HG03520 (cell line): ENCODE measurements around the gene GRM3.

Source experiments
- ATAC-seq: cut with Tn5 transposase; IDR thresholded peaks from one replicate; pipeline ENCODE4 v1.9.1; 2021; ENCODE audit warnings: mild to moderate bottlenecking, moderate library complexity; ENCODE audit not compliant: unreplicated experiment

The GRM3 gene

DNA sequence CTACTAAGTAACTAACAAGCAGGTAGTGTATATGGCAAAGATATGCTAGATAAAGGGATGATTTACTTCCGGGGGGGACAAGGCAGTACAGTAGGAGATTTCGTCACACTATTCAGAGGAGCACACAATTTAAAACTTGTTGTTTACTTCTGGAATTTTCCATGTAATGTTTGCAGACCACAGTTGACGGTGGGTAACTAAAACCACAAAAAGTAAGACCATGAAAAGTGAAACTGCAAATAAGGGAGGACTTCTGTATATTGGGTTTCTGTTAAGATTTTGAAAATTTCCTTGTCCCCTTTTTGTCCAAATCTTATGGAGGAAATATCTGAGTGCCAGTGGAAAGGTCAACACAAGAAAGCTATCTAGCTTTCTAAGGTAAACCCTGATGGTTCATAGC is 245.8 kb downstream of the GRM3 start:
- ATAC-seq, result no peak

GRCh38 chr7:86898171-86898570 is 254.5 kb downstream of the GRM3 start:
- ATAC-seq, result no peak

GRCh38 chr7:86900886-86901285 is 257.2 kb downstream of the GRM3 start:
- no peak for ATAC-seq

GRCh38 chr7:86904949-86905834 is 261.5 kb downstream of the GRM3 start:
- peak; percentile 60 for ATAC-seq

DNA sequence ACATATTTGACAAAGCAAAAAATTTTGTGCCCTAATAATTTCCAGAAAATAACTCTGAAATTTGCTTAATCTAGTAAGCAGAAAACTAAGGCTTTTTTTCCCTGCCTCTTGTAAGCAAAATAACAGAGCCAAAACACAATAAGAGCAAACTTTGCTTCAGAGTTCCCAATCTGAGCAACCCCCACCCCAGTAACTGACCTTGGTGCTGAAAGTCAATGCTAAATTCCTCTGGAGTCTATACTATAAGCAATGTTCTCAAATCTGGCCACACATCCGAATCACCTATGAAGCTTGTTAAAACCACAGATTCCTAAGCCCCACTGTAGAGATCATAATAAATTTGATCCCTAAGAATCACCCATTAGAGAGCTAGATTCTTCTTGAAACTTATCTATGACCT is 265.2 kb downstream of the GRM3 start:
- ATAC-seq, result no peak

DNA sequence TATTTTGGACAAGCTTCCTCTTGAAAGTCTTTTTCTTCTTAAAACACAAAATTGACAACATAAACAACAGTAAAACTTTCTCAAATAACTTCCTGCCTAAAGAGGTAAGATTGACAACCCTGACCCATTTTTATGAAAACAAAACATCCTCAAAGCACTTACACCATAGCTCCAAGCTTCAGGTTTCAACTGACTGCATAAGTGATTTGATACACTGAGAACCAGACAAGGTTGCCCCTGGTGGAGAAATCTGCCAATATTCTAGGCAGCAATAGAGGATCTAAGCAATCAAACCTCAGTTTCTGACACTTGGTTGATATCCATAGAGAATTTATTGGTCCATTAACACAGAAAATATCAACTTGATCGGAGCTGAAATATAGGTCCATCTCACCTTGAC is 267.9 kb downstream of the GRM3 start:
- ATAC-seq, result no peak

DNA sequence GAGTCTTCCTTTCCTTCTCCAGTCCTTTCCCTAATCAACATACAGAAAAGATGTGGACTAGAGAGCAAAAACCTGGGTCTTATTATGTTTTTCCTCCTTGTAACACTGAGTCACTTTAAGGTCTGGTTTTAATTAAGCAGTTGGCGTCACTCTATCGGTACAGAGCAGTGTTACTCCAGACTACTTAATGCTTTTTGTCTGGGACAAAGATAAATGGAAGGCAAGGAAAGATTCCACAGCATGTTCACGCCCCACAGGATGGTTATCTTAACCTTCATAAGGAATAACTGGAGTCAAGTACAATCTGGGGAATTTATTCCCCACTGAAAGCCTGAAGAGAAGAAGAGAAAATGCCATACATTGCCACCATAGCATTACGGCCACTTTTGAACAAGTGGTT is 270.0 kb downstream of the GRM3 start:
- no peak for ATAC-seq
